ENCODE measurements around the gene CD164.

CD164 gene

GRCh38 chr6:109323241-109323640 is 59.0 kb downstream of the CD164 start:
- TF ChIP-seq CTCF (conservative IDR thresholded peaks at IDR 0.05) (no peak), ZFX (IDR thresholded peaks at IDR 0.05) (no peak)
- H3K27ac ChIP-seq = no peak overlapping the region

- no peak overlapping the region for H3K27ac ChIP-seq
- TF ChIP-seq ZFX (IDR thresholded peaks at IDR 0.05) (no peak), CTCF (conservative IDR thresholded peaks at IDR 0.05) (no peak)
Observed at GRCh38 chr6:109322825-109323224, 59.4 kb downstream of the CD164 start.

GRCh38 chr6:109321752-109322151 is 60.5 kb downstream of the CD164 start:
- H3K27ac ChIP-seq = no peak overlapping the region
- TF ChIP-seq CTCF (conservative IDR thresholded peaks at IDR 0.05) = no peak

- no peak overlapping the region for H3K27ac ChIP-seq
- TF ChIP-seq CTCF (conservative IDR thresholded peaks at IDR 0.05) = no peak
- TF ChIP-seq ZFX (IDR thresholded peaks at IDR 0.05) = no peak
Observed at GRCh38 chr6:109320072-109320471, 62.2 kb downstream of the CD164 start.

GRCh38 chr6:109318328-109318876 is 63.9 kb downstream of the CD164 start:
- no peak overlapping the region for H3K27ac ChIP-seq
- TF ChIP-seq CTCF (conservative IDR thresholded peaks at IDR 0.05) (no peak), ZFX (IDR thresholded peaks at IDR 0.05) (no peak)

GRCh38 chr6:109316909-109317308 is 65.4 kb downstream of the CD164 start:
- H3K27ac ChIP-seq = no peak overlapping the region
- no peak for TF ChIP-seq CTCF (conservative IDR thresholded peaks at IDR 0.05)
- no peak for TF ChIP-seq ZFX (IDR thresholded peaks at IDR 0.05)
